Right atrium auricular region (tissue), 2 donors: Measurements from ENCODE around the gene GALNT15. TPM values are rescaled to one million over a fixed set of nuclear protein-coding genes. Genes with fewer than 3 reads are reported as not detected.

ENCODE experiments used
- DNase-seq: peaks from one replicate; pipeline ENCODE4 v3.0.0-alpha.2; 2019; ENCODE audit warnings: low spot score
- H3K27ac ChIP-seq, 2 donors: fragments of 200-600 bp; sonication (generic); 1 replicate in 1 of 2; 2 replicates in 1 of 2; pipeline ENCODE4 v1.5.1; 2016 to 2019
- H3K27me3 ChIP-seq, 2 donors: fragments of 200-600 bp; sonication (generic); one replicate each; pipeline versions ENCODE4 v1.5.1 to v1.6.0; 2017 to 2019
- H3K36me3 ChIP-seq: fragments of 200-600 bp; sonication (generic); one replicate; pipeline ENCODE4 v1.5.1; 2016
- H3K4me1 ChIP-seq, 2 donors: fragments of 200-600 bp; sonication (generic); one replicate each; pipeline versions ENCODE4 v1.5.1 to v1.6.0; 2017 to 2019
- H3K4me3 ChIP-seq, 2 donors: fragments of 200-600 bp; sonication (generic); 1 replicate in 1 of 2; 2 replicates in 1 of 2; pipeline ENCODE4 v1.5.1; 2017 to 2019; ENCODE audit warnings: mild to moderate bottlenecking in 1 of 2, moderate library complexity in 1 of 2
- H3K9me3 ChIP-seq, 2 donors: fragments of 200-600 bp; sonication (generic); one replicate each; pipeline ENCODE4 v1.5.1; 2019
- total RNA-seq, 2 donors: library from RNA; depleted of rRNA; stranded (reverse); fragments of >200 nt; gene quantifications; one replicate each; pipeline ENCODE4 v1.1.0, GENCODE V29; 2016
- TF ChIP-seq, protein P1 (sequence below), 2 donors: fragments of 200-600 bp; sonication (generic); IDR thresholded peaks; one replicate each; pipeline ENCODE4 v1.5.1; 2019; ENCODE audit warnings: antibody characterized with exemption in 2 of 2

The GALNT15 gene
- total RNA-seq, 2 donors from 2014 or later, result 21.7 to 83.1 TPM

DNA sequence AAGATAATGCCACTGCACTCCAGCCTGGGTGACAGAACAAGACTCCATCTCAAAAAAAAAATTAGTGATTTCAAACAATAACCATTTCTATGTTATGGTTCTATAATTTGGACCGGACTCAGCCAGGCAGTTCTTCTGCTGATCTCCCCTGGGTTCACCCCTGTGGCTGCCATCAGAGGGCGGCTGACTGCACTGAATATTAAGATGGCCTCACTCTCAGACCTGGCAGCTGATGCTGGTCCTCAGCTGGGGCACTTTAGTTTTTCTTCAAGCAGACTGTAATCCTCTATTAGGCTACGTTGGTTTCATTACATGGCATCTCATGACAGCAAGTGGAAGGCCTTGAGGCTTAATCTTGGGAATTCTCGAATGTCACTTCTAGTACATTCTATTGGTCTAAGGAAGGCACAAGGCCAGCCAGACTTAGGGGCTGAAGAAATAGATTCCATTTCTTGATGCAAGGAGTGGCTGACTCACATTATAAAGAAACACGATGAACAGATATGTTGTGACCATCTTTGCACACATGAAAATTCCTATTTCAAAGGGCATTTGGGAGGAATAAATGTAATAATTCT, 12.8 kb downstream of the GALNT15 start:
- no peak overlapping the region for H3K4me3 ChIP-seq
- no peaks in the 10 kb centered on the region for H3K4me1 ChIP-seq
- H3K27ac ChIP-seq, result no peak overlapping the region
- TF ChIP-seq, protein P1, sequence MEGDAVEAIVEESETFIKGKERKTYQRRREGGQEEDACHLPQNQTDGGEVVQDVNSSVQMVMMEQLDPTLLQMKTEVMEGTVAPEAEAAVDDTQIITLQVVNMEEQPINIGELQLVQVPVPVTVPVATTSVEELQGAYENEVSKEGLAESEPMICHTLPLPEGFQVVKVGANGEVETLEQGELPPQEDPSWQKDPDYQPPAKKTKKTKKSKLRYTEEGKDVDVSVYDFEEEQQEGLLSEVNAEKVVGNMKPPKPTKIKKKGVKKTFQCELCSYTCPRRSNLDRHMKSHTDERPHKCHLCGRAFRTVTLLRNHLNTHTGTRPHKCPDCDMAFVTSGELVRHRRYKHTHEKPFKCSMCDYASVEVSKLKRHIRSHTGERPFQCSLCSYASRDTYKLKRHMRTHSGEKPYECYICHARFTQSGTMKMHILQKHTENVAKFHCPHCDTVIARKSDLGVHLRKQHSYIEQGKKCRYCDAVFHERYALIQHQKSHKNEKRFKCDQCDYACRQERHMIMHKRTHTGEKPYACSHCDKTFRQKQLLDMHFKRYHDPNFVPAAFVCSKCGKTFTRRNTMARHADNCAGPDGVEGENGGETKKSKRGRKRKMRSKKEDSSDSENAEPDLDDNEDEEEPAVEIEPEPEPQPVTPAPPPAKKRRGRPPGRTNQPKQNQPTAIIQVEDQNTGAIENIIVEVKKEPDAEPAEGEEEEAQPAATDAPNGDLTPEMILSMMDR (IDR thresholded peaks at IDR 0.05), result no peak
- no peaks in the 10 kb centered on the region for H3K36me3 ChIP-seq
- no peaks in the 10 kb centered on the region for H3K9me3 ChIP-seq
- no peak for DNase-seq
- H3K27me3 ChIP-seq, result no peaks in the 10 kb centered on the region

DNA sequence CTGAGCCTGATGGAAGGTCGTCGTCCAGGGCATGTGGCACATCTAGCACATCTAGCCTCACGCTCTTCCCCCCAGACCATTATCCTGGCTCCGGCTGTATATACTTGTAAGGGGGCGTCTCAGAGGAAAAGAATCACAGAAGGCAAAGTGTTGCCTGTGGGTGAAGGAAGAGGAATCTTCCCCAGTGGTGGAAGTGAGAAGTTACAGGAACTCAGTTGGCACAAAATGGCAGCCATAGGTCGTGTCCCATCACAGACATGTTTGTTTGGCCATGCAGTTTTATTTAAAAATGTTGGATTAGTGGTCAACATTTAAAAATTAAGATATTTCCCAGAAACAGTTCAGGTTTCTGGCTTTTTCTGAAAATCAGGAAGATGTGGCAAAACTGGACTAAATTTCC, 13.6 kb downstream of the GALNT15 start:
- DNase-seq, result no peak
- TF ChIP-seq, protein P1 (IDR thresholded peaks at IDR 0.05), result no peak
- Histone ChIP-seq H3K4me3 (no peak overlapping the region), H3K27me3 (no peaks in the 10 kb centered on the region), H3K36me3 (no peaks in the 10 kb centered on the region), H3K9me3 (no peaks in the 10 kb centered on the region), H3K27ac (no peak overlapping the region), H3K4me1 (no peaks in the 10 kb centered on the region)

DNA sequence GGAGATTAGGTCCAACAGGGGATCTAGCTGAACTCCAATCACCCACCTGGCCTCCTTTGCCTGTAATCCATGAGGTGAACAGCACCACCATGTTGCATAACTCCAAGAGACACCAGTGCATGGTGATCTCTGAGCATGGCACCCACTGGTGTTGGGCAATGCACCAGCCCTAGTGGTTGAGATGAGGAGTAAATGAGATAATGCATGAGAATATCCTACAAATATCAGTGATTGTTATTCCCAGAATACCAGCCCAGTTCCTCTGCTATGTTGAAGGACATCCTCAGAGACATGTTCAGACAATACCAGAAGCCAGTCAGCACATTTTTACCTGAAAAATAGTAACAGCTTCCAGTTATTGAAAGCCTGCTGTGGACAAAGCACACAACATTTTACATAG, 14.7 kb downstream of the GALNT15 start:
- Histone ChIP-seq H3K4me3 (no peak overlapping the region), H3K27ac (no peak overlapping the region), H3K36me3 (no peaks in the 10 kb centered on the region), H3K27me3 (no peaks in the 10 kb centered on the region), H3K4me1 (no peaks in the 10 kb centered on the region), H3K9me3 (no peaks in the 10 kb centered on the region)
- TF ChIP-seq, protein P1 (IDR thresholded peaks at IDR 0.05), result no peak
- no peak for DNase-seq

DNA sequence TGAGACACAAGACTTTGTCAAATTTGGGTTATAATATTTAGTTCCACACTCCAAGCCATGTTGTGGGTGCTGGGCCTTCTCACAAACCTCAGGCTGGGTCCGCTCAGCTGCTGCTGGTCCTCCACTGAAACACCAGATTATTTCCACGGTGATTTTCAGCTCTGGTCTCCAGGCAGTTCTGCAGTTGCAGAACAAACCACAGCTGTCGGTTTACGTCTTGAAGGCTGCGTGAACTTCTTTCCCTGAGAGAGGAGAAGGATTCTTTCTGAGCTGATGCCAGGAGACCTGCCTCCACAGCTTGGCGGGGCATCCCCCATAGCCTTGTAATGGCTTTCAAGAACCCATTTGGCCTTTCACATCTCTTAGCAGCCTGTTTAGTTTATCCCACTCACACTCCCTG, 16.2 kb downstream of the GALNT15 start:
- H3K27me3 ChIP-seq, result no peaks in the 10 kb centered on the region
- no peak overlapping the region for H3K27ac ChIP-seq
- no peak for DNase-seq
- H3K4me1 ChIP-seq, result no peaks in the 10 kb centered on the region
- H3K4me3 ChIP-seq, result no peak overlapping the region
- TF ChIP-seq, protein P1 (IDR thresholded peaks at IDR 0.05), result no peak
- peaks cover 11% of the 10 kb centered on the region for H3K36me3 ChIP-seq
- no peaks in the 10 kb centered on the region for H3K9me3 ChIP-seq

DNA sequence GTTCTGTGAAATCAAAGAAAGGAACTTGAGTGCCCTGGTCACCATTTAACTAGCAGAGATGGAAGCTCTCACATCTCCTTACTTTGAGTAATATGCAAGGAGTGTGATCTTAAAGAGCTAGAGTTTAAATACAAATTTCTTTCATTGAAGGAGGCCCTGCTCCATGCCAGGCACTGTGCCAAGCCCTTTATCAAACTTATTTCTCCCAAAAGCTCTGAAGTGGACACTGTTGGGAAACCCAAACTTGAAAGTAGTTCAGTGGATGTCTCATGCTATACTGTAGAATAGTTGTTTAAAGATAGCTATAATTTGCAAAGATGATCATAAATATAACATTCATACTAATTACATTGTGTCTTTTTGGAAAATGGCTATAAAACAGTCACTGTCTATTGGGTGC, 17.1 kb downstream of the GALNT15 start:
- TF ChIP-seq, protein P1 (IDR thresholded peaks at IDR 0.05), result no peak
- Histone ChIP-seq H3K27ac (no peak overlapping the region), H3K27me3 (no peaks in the 10 kb centered on the region), H3K4me3 (no peak overlapping the region), H3K36me3 (peaks cover 20% of the 10 kb centered on the region), H3K4me1 (no peaks in the 10 kb centered on the region), H3K9me3 (no peaks in the 10 kb centered on the region)
- DNase-seq, result no peak

DNA sequence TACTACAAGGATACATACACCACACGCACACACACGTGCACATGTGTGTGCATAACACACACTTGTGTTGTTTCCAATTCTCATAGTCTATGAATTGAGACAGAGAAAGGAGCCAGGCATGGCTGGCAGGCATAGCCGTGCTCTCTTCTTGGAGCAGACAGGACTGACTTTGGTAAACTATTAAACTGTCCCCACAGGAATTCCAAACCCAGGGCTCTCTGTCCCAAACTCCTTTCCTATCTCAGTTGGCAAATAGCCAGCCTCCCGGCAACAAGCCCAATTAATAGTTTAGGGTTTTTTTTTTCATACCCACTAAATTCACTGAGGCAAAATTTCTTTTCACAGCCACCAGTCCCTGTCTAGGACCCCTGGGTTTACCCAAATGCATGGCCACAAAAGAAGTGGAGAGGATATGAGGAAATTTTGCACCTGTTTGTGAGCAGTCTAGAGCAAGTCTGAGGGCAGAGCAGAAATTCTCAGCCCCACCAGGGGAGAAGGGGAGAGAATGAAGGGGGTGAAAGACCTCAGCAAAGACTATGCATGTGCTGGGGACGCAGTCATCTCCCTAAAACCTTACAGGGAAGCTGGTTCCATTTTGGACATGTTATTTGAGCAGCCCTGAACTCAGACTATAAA, 17.8 kb downstream of the GALNT15 start:
- Histone ChIP-seq H3K4me3 (no peak overlapping the region), H3K9me3 (no peaks in the 10 kb centered on the region), H3K36me3 (peaks cover 27% of the 10 kb centered on the region), H3K27ac (no peak overlapping the region), H3K27me3 (no peaks in the 10 kb centered on the region), H3K4me1 (no peaks in the 10 kb centered on the region)
- no peak for DNase-seq
- TF ChIP-seq, protein P1 (IDR thresholded peaks at IDR 0.05), result no peak
